Neural cell (in vitro differentiated cells): ENCODE measurements around the gene TAL2. TPM values are rescaled to one million over a fixed set of nuclear protein-coding genes. Genes with fewer than 3 reads are reported as not detected.

ENCODE experiments used
- H2AFZ ChIP-seq: fragments of 200-600, 300-800 bp; sonication (generic), shearing (Covaris generic); 2 replicates; pipeline ENCODE4 v1.6.0; 2014; ENCODE audit warnings: low read depth, mild to moderate bottlenecking, antibody characterized with exemption, low read length, moderate library complexity
- H3F3A ChIP-seq: fragments of 200-600 bp; shearing (Covaris generic); 2 replicates; pipeline ENCODE4 v1.6.1; 2016; ENCODE audit warnings: mild to moderate bottlenecking, moderate library complexity, mixed read lengths, antibody characterized with exemption, low read length; ENCODE audit not compliant: insufficient read depth, poor library complexity, severe bottlenecking
- H3K27ac ChIP-seq: fragments of 200-600, 300-800 bp; sonication (generic), shearing (Covaris generic); 2 replicates; pipeline ENCODE4 v1.5.1; 2014; ENCODE audit warnings: mild to moderate bottlenecking, low read length, moderate library complexity
- H3K27me3 ChIP-seq: fragments of 300-800, 200-600 bp; sonication (generic), shearing (Covaris generic); 2 replicates; pipeline ENCODE4 v1.6.0; 2014; ENCODE audit warnings: mild to moderate bottlenecking, low read depth, low read length, moderate library complexity; ENCODE audit not compliant: insufficient read depth
- H3K36me3 ChIP-seq: fragments of 300-800, 200-600 bp; sonication (generic), shearing (Covaris generic); 2 replicates; pipeline ENCODE4 v1.5.1; 2014; ENCODE audit warnings: mild to moderate bottlenecking, antibody characterized with exemption, low read length, moderate library complexity; ENCODE audit not compliant: insufficient read depth
- H3K4me2 ChIP-seq: fragments of 300-800, 200-600 bp; sonication (generic), shearing (Covaris generic); 2 replicates; pipeline ENCODE4 v1.6.0; 2014; ENCODE audit warnings: mild to moderate bottlenecking, low read length
- H3K4me3 ChIP-seq: fragments of 300-800, 200-600 bp; sonication (generic), shearing (Covaris generic); 2 replicates; pipeline ENCODE4 v1.5.1; 2014; ENCODE audit warnings: mild to moderate bottlenecking, low read length, moderate library complexity
- H3K79me2 ChIP-seq: fragments of 200-600 bp; shearing (Covaris generic); replicated peaks from 2 replicates; pipeline ENCODE4 v1.6.0; 2014; ENCODE audit warnings: mild to moderate bottlenecking, low read length, moderate library complexity; ENCODE audit not compliant: insufficient read depth
- H3K9ac ChIP-seq: fragments of 300-800, 200-600 bp; sonication (generic), shearing (Covaris generic); 2 replicates; pipeline ENCODE4 v1.6.1; 2016; ENCODE audit warnings: mild to moderate bottlenecking, low read length, mixed read lengths
- H3K9me2 ChIP-seq: fragments of 200-600 bp; shearing (Covaris generic); 2 replicates; pipeline ENCODE4 v1.6.1; 2016; ENCODE audit warnings: mild to moderate bottlenecking, low read length, mixed read lengths; ENCODE audit not compliant: insufficient read depth
- H3K9me3 ChIP-seq: fragments of 200-600, 300-800 bp; sonication (generic), shearing (Covaris generic); 2 replicates; pipeline ENCODE4 v1.6.1; 2016; ENCODE audit warnings: mild to moderate bottlenecking, mixed run types, low read length, moderate library complexity, mixed read lengths
- H4K20me1 ChIP-seq: fragments of 200-600 bp; shearing (Covaris generic); 2 replicates; pipeline ENCODE4 v1.6.1; 2016; ENCODE audit warnings: mild to moderate bottlenecking, mixed run types; ENCODE audit not compliant: insufficient read depth
- CTCF ChIP-seq: fragments of 450-650 bp; IDR thresholded peaks from 2 replicates; pipeline ENCODE4 v1.5.1; 2014; ENCODE audit warnings: antibody characterized with exemption, mild to moderate bottlenecking, moderate library complexity; ENCODE audit not compliant: poor library complexity, severe bottlenecking
- EP300 ChIP-seq: fragments of 450-650 bp; conservative IDR thresholded peaks from 2 replicates; pipeline ENCODE4 v1.6.1; 2014; ENCODE audit warnings: antibody characterized with exemption, mild to moderate bottlenecking, moderate library complexity; ENCODE audit not compliant: poor library complexity, severe bottlenecking
- EZH2 ChIP-seq: fragments of 200-600, 300-800 bp; shearing (Covaris generic), sonication (generic); IDR thresholded peaks from 2 replicates; pipeline ENCODE4 v1.6.1; 2014; ENCODE audit warnings: antibody characterized with exemption, low read length, borderline replicate concordance, mild to moderate bottlenecking; ENCODE audit not compliant: insufficient read depth, poor library complexity, severe bottlenecking
- MXI1 ChIP-seq: fragments of 450-650 bp; conservative IDR thresholded peaks from 2 replicates; pipeline ENCODE4 v1.6.1; 2014; ENCODE audit warnings: antibody characterized with exemption, mild to moderate bottlenecking; ENCODE audit not compliant: poor library complexity, severe bottlenecking
- POLR2AphosphoS5 ChIP-seq: IDR thresholded peaks from 2 replicates; pipeline ENCODE4 v1.6.1; 2012
- RAD21 ChIP-seq: fragments of 450-650 bp; conservative IDR thresholded peaks from 2 replicates; pipeline ENCODE4 v1.6.1; 2014; ENCODE audit warnings: antibody characterized with exemption, mild to moderate bottlenecking, moderate library complexity
- SMC3 ChIP-seq: fragments of 450-650 bp; conservative IDR thresholded peaks from 2 replicates; pipeline ENCODE4 v1.6.1; 2014; ENCODE audit warnings: antibody characterized with exemption, mild to moderate bottlenecking, moderate library complexity; ENCODE audit not compliant: poor library complexity
- TAF1 ChIP-seq: IDR thresholded peaks from 2 replicates; pipeline ENCODE4 v1.6.1; 2012; ENCODE audit warnings: low read depth
- polyA plus RNA-seq: library from polyadenylated mRNA; depleted of rRNA; stranded (reverse); fragments of >200 nt; gene quantifications from 2 replicates; pipeline ENCODE4 v1.2.3, GENCODE V29; 2014
- TF ChIP-seq, protein P1 (sequence below): IDR thresholded peaks from 2 replicates; pipeline ENCODE4 v1.6.1; 2012; ENCODE audit warnings: borderline replicate concordance

Gene TAL2
- polyA plus RNA-seq, 1 donor from 2014 or later, result 0.88 TPM

DNA sequence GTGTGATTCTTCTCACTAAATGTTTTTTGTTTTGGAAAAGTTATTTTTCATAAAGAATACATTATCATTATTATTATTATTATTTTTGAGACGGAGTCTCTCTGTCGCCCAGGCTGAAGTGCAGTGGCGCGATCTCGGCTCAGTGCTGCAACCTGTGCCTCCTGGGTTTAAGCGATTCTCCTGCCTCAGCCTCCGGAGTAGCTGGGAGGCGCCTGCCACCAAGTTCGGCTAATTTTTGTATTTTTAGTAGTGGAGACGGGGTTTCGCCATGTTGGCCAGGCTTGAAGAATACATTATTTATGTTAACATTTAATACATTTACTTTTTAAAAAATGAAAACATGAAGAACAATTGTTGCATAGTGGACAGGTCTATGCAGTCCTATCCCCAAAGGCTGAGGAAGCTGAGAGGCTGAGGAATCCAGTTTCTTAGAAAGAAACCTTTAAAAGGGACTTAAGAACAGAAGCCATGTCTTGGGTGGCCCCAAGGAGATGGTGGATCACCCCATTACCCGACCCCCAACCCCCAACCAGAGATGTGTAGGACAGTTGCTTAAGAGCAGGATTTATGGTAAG is 34.0 kb downstream of the TAL2 start:
- Histone ChIP-seq H3K4me3 (peak overlapping the region; percentile 90), H3K9me2 (no peaks in the 10 kb centered on the region), H3K79me2 (peaks cover 14% of the 10 kb centered on the region), H3K9ac (no peak overlapping the region), H3K36me3 (no peaks in the 10 kb centered on the region), H4K20me1 (no peaks in the 10 kb centered on the region), H3K9me3 (no peaks in the 10 kb centered on the region), H3K4me2 (no peak overlapping the region), H2AFZ (no peak overlapping the region), H3F3A (peaks cover 8% of the 10 kb centered on the region), H3K27me3 (peaks cover 25% of the 10 kb centered on the region), H3K27ac (no peak overlapping the region)
- TF ChIP-seq SMC3 (no peak), TAF1 (no peak), EP300 (no peak), MXI1 (no peak), POLR2AphosphoS5 (no peak), RAD21 (no peak), EZH2 (no peak), CTCF (no peak)
- TF ChIP-seq, protein P1, sequence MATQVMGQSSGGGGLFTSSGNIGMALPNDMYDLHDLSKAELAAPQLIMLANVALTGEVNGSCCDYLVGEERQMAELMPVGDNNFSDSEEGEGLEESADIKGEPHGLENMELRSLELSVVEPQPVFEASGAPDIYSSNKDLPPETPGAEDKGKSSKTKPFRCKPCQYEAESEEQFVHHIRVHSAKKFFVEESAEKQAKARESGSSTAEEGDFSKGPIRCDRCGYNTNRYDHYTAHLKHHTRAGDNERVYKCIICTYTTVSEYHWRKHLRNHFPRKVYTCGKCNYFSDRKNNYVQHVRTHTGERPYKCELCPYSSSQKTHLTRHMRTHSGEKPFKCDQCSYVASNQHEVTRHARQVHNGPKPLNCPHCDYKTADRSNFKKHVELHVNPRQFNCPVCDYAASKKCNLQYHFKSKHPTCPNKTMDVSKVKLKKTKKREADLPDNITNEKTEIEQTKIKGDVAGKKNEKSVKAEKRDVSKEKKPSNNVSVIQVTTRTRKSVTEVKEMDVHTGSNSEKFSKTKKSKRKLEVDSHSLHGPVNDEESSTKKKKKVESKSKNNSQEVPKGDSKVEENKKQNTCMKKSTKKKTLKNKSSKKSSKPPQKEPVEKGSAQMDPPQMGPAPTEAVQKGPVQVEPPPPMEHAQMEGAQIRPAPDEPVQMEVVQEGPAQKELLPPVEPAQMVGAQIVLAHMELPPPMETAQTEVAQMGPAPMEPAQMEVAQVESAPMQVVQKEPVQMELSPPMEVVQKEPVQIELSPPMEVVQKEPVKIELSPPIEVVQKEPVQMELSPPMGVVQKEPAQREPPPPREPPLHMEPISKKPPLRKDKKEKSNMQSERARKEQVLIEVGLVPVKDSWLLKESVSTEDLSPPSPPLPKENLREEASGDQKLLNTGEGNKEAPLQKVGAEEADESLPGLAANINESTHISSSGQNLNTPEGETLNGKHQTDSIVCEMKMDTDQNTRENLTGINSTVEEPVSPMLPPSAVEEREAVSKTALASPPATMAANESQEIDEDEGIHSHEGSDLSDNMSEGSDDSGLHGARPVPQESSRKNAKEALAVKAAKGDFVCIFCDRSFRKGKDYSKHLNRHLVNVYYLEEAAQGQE, result no peak

GRCh38 chr9:105697871-105698270 is 35.6 kb downstream of the TAL2 start:
- no peaks in the 10 kb centered on the region for H3K9me3 ChIP-seq
- H2AFZ ChIP-seq, result no peak overlapping the region
- no peaks in the 10 kb centered on the region for H3K36me3 ChIP-seq
- H3K9me2 ChIP-seq, result no peaks in the 10 kb centered on the region
- peaks cover 14% of the 10 kb centered on the region for H3K27me3 ChIP-seq
- no peak overlapping the region for H3K4me2 ChIP-seq
- H3K79me2 ChIP-seq, result peaks cover 14% of the 10 kb centered on the region
- no peak for TF ChIP-seq RAD21
- no peak for TF ChIP-seq CTCF
- no peak for TF ChIP-seq POLR2AphosphoS5
- TF ChIP-seq TAF1, result no peak
- TF ChIP-seq MXI1, result no peak
- TF ChIP-seq, protein P1, result no peak
- TF ChIP-seq SMC3, result no peak
- TF ChIP-seq EZH2, result no peak
- TF ChIP-seq EP300, result no peak
- H3F3A ChIP-seq, result peaks cover 8% of the 10 kb centered on the region
- no peak overlapping the region for H3K9ac ChIP-seq
- H3K27ac ChIP-seq, result no peak overlapping the region
- H4K20me1 ChIP-seq, result no peaks in the 10 kb centered on the region
- no peak overlapping the region for H3K4me3 ChIP-seq
